Measurements from ENCODE around the gene SPINK4. TPM values are rescaled to one million over a fixed set of nuclear protein-coding genes. Genes with fewer than 3 reads are reported as not detected.

The SPINK4 gene
- total RNA-seq, 1 donor from 2014 or later: not detected

GRCh38 chr9:33225319-33226147 is 14.4 kb upstream of the SPINK4 start:
- no peak for DNase-seq (ENCODE audit: extremely low spot score, unreplicated experiment)
- peaks cover 9% of the 10 kb centered on the region for H3K4me1 Mint-ChIP-seq (ENCODE audit: unreplicated experiment)
- peak; percentile 96 for TF ChIP-seq CTCF (conservative IDR thresholded peaks at IDR 0.05)
- no peaks in the 10 kb centered on the region for H3K36me3 Mint-ChIP-seq
- H3K9me3 Mint-ChIP-seq: no peaks in the 10 kb centered on the region
- H3K4me3 Mint-ChIP-seq: peak overlapping the region; percentile 16
- H3K27ac Mint-ChIP-seq: peak overlapping the region; percentile 73
- peaks cover 2% of the 10 kb centered on the region for H3K27me3 Mint-ChIP-seq

GRCh38 chr9:33227008-33227398 is 13.0 kb upstream of the SPINK4 start:
- no peak for TF ChIP-seq CTCF (conservative IDR thresholded peaks at IDR 0.05)
- H3K9me3 Mint-ChIP-seq: no peaks in the 10 kb centered on the region
- H3K4me1 Mint-ChIP-seq (ENCODE audit: unreplicated experiment): peaks cover 9% of the 10 kb centered on the region
- no peak for DNase-seq (ENCODE audit: extremely low spot score, unreplicated experiment)
- H3K27ac Mint-ChIP-seq: no peak overlapping the region
- no peaks in the 10 kb centered on the region for H3K36me3 Mint-ChIP-seq
- peaks cover 2% of the 10 kb centered on the region for H3K27me3 Mint-ChIP-seq
- no peak overlapping the region for H3K4me3 Mint-ChIP-seq

GRCh38 chr9:33227741-33228140 is 12.2 kb upstream of the SPINK4 start:
- H3K4me3 Mint-ChIP-seq: no peak overlapping the region
- no peak for DNase-seq (ENCODE audit: extremely low spot score, unreplicated experiment)
- H3K27ac Mint-ChIP-seq: peak overlapping the region; percentile 88
- H3K9me3 Mint-ChIP-seq: no peaks in the 10 kb centered on the region
- H3K4me1 Mint-ChIP-seq (ENCODE audit: unreplicated experiment): peaks cover 9% of the 10 kb centered on the region
- TF ChIP-seq CTCF (conservative IDR thresholded peaks at IDR 0.05): no peak
- peaks cover 6% of the 10 kb centered on the region for H3K27me3 Mint-ChIP-seq
- H3K36me3 Mint-ChIP-seq: no peaks in the 10 kb centered on the region

GRCh38 chr9:33228606-33229005 is 11.4 kb upstream of the SPINK4 start:
- H3K4me3 Mint-ChIP-seq: no peak overlapping the region
- TF ChIP-seq CTCF (conservative IDR thresholded peaks at IDR 0.05): no peak
- no peak for DNase-seq (ENCODE audit: extremely low spot score, unreplicated experiment)
- H3K27me3 Mint-ChIP-seq: peaks cover 11% of the 10 kb centered on the region
- H3K27ac Mint-ChIP-seq: peak overlapping the region; percentile 88
- H3K36me3 Mint-ChIP-seq: no peaks in the 10 kb centered on the region
- H3K4me1 Mint-ChIP-seq (ENCODE audit: unreplicated experiment): peaks cover 9% of the 10 kb centered on the region
- no peaks in the 10 kb centered on the region for H3K9me3 Mint-ChIP-seq

GRCh38 chr9:33229359-33230114 is 10.4 kb upstream of the SPINK4 start:
- no peaks in the 10 kb centered on the region for H3K36me3 Mint-ChIP-seq
- no peak overlapping the region for H3K4me3 Mint-ChIP-seq
- H3K27me3 Mint-ChIP-seq: peaks cover 11% of the 10 kb centered on the region
- DNase-seq (ENCODE audit: extremely low spot score, unreplicated experiment): no peak
- peaks cover 9% of the 10 kb centered on the region for H3K4me1 Mint-ChIP-seq (ENCODE audit: unreplicated experiment)
- H3K9me3 Mint-ChIP-seq: no peaks in the 10 kb centered on the region
- H3K27ac Mint-ChIP-seq: peak overlapping the region; percentile 88
- no peak for TF ChIP-seq CTCF (conservative IDR thresholded peaks at IDR 0.05)

All from type B pancreatic cell (in vitro differentiated cells).